Erythroblast (primary cell): Measurements from ENCODE around the gene TRAPPC1.

Source experiments
- DNase-seq, 2 experiments: peaks; one replicate each; lab custom pipeline; 2025; lab: John Stamatoyannopoulos, UW
- GATA1 ChIP-seq: IDR thresholded peaks from 2 replicates; pipeline ENCODE4 v1.6.1; 2011; ENCODE audit warnings: low read depth, mild to moderate bottlenecking, control low read depth, low read length, moderate library complexity
- POLR2A ChIP-seq: IDR thresholded peaks from 2 replicates; pipeline ENCODE4 v1.6.1; 2011; ENCODE audit warnings: mild to moderate bottlenecking, low read length

TRAPPC1 gene

GRCh38 chr17:7929158-7930023, 2.4 kb downstream of the TRAPPC1 start, which contains the start of gene KCNAB3:
KCNAB3 (minus strand) TSS chr17:7929856; CDS start chr17:7929435, 421 bp downstream.
- peak; percentile 78 to 80 for DNase-seq
- TF ChIP-seq GATA1 = no peak
- no peak for TF ChIP-seq POLR2A

DNA sequence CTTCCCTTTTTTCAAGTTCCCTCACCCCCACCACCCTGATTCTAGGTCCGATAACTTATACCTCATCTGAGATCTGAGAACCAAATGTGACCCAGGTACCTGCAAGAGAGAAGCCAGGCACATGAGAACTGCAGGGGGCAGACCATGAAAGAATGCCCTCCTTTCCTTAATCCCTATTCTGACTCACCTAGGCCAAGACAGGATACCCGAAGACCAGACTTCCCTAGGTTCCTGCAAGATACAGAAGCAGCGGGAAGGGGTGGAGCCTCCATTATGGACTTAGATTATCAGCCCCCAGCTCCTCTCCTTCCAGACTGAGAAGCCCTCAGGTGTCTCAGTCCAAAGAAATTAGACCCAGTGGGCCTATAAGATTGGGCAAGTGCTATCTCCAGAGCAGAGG, 4.2 kb downstream of the TRAPPC1 start:
- DNase-seq = no peak

GRCh38 chr17:7922845-7923628, 8.7 kb downstream of the TRAPPC1 start:
- DNase-seq = peak; percentile 87 to 89
- TF ChIP-seq GATA1 (no peak), POLR2A (peak; percentile 55)

More for the DNA sequence above, 4.2 kb downstream of the TRAPPC1 start:
- TF ChIP-seq POLR2A (no peak), GATA1 (no peak)

- TF ChIP-seq POLR2A = no peak
- TF ChIP-seq GATA1 = no peak
- no peak for DNase-seq
These were observed 9.4 kb downstream of the TRAPPC1 start for GRCh38 chr17:7922269-7922844.

- TF ChIP-seq POLR2A = no peak
- TF ChIP-seq GATA1 = no peak
- peak; percentile 35 to 43 for DNase-seq
These were observed 14.9 kb downstream of the TRAPPC1 start for GRCh38 chr17:7916808-7917207.

- DNase-seq = no peak
- no peak for TF ChIP-seq GATA1
- TF ChIP-seq POLR2A = no peak
These were observed 15.4 kb downstream of the TRAPPC1 start for GRCh38 chr17:7916385-7916682.

GRCh38 chr17:7915611-7916384, 15.9 kb downstream of the TRAPPC1 start, which contains the start of gene RNF227:
RNF227 (minus strand) TSS chr17:7916289; CDS start chr17:7916195, 94 bp downstream.
- TF ChIP-seq POLR2A (peak; percentile 44), GATA1 (no peak)
- peak; percentile 97 to 98 for DNase-seq

DNA sequence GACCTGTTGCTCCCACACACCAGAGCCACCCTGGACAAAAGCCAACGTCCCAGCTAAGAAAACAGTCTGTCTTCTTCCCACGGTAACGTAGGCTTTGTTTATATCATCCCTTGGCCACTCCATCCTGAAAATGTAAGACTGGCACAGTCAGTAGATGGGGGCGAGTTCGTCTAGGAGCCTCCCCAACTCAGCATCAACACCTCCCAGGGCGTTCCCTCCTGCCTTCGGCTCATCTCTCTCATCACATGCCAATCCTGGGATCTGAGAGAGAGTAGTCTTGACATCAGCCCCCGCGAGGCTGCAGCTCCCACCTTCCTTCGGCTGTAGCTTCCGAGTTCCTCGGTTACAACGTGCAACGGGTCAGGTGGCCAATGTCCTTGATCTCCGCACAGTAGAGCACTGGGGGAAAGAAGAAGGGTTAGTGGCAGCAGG, 16.6 kb downstream of the TRAPPC1 start:
- DNase-seq = no peak
- TF ChIP-seq POLR2A = no peak
- no peak for TF ChIP-seq GATA1

- no peak for TF ChIP-seq GATA1
- no peak for TF ChIP-seq POLR2A
- DNase-seq = peak; percentile 86 to 91
These were observed 18.7 kb downstream of the TRAPPC1 start for GRCh38 chr17:7912927-7913524.

DNA sequence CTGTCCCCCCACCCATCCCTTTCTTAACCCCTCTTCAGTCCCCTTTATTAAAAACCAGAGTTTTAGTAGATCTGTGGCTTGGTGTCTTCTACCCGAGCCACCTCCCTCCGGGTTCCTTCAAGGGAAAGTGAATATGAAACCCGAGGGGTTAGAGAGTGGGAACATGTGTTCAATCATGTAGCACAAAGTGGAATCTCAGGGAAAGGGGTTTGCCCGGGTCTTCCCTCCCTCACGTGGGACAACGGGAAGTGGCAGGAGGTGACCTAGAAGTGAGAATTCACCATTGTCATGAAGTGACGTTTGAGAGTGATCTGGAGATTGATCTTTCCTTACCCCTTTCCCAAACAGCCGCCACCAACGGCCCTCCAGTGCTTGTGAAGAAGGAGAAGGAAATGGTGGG, 20.6 kb downstream of the TRAPPC1 start:
- no peak for DNase-seq
- no peak for TF ChIP-seq POLR2A
- TF ChIP-seq GATA1 = no peak

DNA sequence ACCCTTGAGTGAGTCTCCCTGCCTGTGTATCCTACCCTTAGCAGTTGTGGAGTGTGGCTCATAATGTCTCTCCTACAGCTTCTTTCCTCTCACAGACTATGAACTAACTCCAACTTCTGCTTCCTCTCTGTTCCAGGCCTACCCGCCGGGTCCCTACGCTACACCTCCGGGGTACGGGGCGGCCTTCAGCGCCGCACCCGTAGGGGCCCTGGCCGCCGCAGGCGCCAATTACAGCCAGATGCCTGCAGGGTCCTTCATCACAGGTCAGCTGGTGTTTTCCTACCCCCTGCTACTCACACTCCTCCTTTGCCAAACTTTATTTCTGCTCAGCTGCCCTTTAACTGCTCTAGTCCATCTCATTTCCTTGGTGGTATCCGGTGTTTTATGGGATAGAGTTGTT, 21.0 kb downstream of the TRAPPC1 start:
- DNase-seq = no peak
- no peak for TF ChIP-seq POLR2A
- no peak for TF ChIP-seq GATA1

DNA sequence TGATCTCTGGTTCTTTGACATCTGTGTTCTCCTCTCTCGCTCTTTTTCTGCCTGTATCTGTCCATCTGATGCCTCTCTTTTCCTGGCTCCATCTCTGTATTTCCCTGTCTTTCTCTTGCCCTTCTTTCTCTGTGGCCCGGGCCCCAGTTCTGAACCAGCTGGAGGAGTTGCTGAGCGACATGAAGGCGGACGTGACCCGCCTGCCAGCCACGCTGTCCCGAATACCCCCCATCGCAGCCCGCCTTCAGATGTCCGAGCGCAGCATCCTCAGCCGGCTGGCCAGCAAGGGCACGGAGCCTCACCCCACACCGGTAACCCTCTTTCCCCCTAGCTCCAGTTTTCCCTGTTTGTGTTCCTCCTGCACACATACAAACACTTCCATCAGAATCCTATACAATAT, 21.5 kb downstream of the TRAPPC1 start:
- TF ChIP-seq GATA1 (no peak), POLR2A (no peak)
- DNase-seq = no peak

GRCh38 chr17:7909089-7909488, 22.7 kb downstream of the TRAPPC1 start:
- TF ChIP-seq GATA1 = no peak
- TF ChIP-seq POLR2A = no peak

More at GRCh38 chr17:7909089-7909488, 22.7 kb downstream of the TRAPPC1 start:
- DNase-seq = no peak
